Right lobe of liver (tissue), 6 donors: ENCODE data around the gene MBNL3. TPM values are rescaled to one million over a fixed set of nuclear protein-coding genes. Genes with fewer than 3 reads are reported as not detected.

Source experiments
- ATAC-seq, 4 donors: fragments of 200-7000 bp; cut with Tn5 transposase; one replicate each; pipeline ENCODE4 v1.9.1; 2020; ENCODE audit warnings: mild to moderate bottlenecking in 4 of 4, moderate library complexity in 4 of 4
- DNase-seq, 3 donors: peaks; one replicate each; pipeline ENCODE4 v3.0.0-alpha.2; 2020
- H3K27ac ChIP-seq, 3 donors: fragments of 200-600 bp; one replicate each; pipeline ENCODE4 v1.8.0; 2022
- H3K27me3 ChIP-seq, 2 donors: fragments of 200-600 bp; one replicate each; pipeline ENCODE4 v1.8.0; 2022
- H3K36me3 ChIP-seq, 4 donors: fragments of 200-600 bp; sonication (generic) in 1 of 4; one replicate each; pipeline versions ENCODE4 v1.5.1 to v1.8.0; 2017 to 2022; ENCODE audit warnings: control low read depth in 1 of 4
- H3K4me1 ChIP-seq, 4 donors: fragments of 200-600 bp; sonication (generic) in 1 of 4; one replicate each; pipeline versions ENCODE4 v1.5.1 to v1.8.0; 2017 to 2022; ENCODE audit warnings: control low read depth in 1 of 4
- H3K4me3 ChIP-seq, 3 donors: fragments of 200-600 bp; one replicate each; pipeline ENCODE4 v1.8.0; 2022
- H3K9me3 ChIP-seq, 4 donors: fragments of 200-600 bp; sonication (generic) in 1 of 4; one replicate each; pipeline versions ENCODE4 v1.5.1 to v1.8.0; 2017 to 2022; ENCODE audit warnings: control low read depth in 1 of 4
- CTCF ChIP-seq, 4 donors: fragments of 200-600 bp in 3 of 4; fragments of 450-650 bp in 1 of 4; IDR thresholded peaks; one replicate each; pipeline versions ENCODE4 v1.5.1 to v1.8.0; 2016 to 2022; ENCODE audit warnings: antibody characterized with exemption in 4 of 4, mild to moderate bottlenecking in 2 of 4
- POLR2A ChIP-seq: fragments of 450-650 bp; IDR thresholded peaks from one replicate; pipeline ENCODE4 v1.6.1; 2017; ENCODE audit warnings: antibody characterized with exemption, mild to moderate bottlenecking
- WGBS: methylation state at CpG from one replicate; pipeline ENCODE4 v1.1.6; 2018; ENCODE audit warnings: low coverage, low lambda C conversion rate; ENCODE audit not compliant: insufficient coverage; ENCODE audit errors: missing lambda C conversion rate; 5-methylcytosine and 5-hydroxymethylcytosine counted together
- intact Hi-C, 2 donors: fragments of 100-400 bp; cut with DNase I; formaldehyde crosslinking; loops; one replicate each; pipeline versions ENCODE4 v1.11.2 to v1.14.1; 2022
- total RNA-seq, 6 experiments: library from RNA; depleted of rRNA in 2 of 6; stranded (reverse); fragments of >200 nt in 2 of 6; fragmentation: NEBNext Ultra II Directional in 3 of 6; extraction: Animal tissue kit (Norgen Biotek cat#: 25700) in 3 of 6; gene quantifications; one replicate each; pipeline versions ENCODE4 v1.1.0 to v1.2.4, GENCODE V29; 2016 to 2023
- donor health status: DM: no; HTN: yes; CAD: no.
- donor health status: DM: no; HTN: no; CAD: no.
- donor health status: DM: no; HTN: no; CAD: no.
- donor health status: DM: no; HTN: yes; CAD: no.
- donor health status: DM: no; HTN: yes; CAD: no.

Gene MBNL3
- total RNA-seq, 6 experiments from 2014 or later = 53.3 to 164 (median 84.6) TPM

DNA sequence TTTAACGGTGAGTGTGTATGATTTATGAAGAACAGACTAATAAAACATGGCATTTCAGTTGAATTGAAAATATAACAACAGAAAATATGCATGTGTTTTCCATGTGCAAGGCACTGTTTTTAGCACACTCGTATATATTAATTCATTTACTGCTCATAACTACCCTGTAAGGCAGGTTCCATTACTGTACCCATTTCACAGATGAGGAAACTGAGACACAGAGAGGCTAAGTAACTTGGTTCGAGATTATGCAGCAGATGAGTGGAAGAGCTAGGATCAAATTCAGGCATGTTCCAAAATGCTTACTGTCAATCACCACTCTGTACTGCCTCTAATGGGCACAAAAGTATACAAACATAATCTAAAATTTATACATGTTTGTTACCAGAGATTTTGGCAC is 20.4 kb downstream of the MBNL3 start:
- DNase-seq = no peak
- Histone ChIP-seq H3K4me1 (no peaks in the 10 kb centered on the region), H3K36me3 (no peaks in the 10 kb centered on the region), H3K27ac (no peak overlapping the region), H3K4me3 (no peak overlapping the region), H3K27me3 (no peaks in the 10 kb centered on the region), H3K9me3 (no peaks in the 10 kb centered on the region)
- no peak for ATAC-seq
- TF ChIP-seq CTCF (IDR thresholded peaks at IDR 0.05) (no peak), POLR2A (no peak)
- intact Hi-C loops = no loop called here
- 65% methylated on average over 3 of the region's 3 CpGs for WGBS

DNA sequence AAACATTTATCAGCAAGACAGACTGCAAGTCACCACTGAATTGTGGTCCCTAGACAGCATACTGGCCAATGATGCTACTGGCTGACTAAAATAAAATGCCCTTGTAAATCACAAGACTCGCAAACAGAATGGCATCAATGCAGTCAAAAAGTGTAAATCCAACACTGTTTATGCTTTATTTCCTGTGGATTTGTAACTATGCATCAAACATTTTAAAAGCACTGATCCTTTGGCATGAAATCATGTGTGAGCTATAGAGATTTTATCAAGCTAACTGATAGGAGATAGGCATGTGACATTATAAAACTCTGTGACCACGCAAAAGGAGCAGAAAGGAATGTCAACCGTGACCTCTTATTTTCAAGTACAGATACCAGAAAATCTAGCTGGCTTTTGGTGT is 20.8 kb downstream of the MBNL3 start:
- intact Hi-C loops = no loop called here
- TF ChIP-seq POLR2A = no peak
- no peak overlapping the region for H3K4me3 ChIP-seq
- no peaks in the 10 kb centered on the region for H3K27me3 ChIP-seq
- 80% methylated on average over 3 of the region's 3 CpGs for WGBS
- ATAC-seq = no peak
- no peaks in the 10 kb centered on the region for H3K9me3 ChIP-seq
- no peak for DNase-seq
- H3K36me3 ChIP-seq = no peaks in the 10 kb centered on the region
- no peak overlapping the region for H3K27ac ChIP-seq
- H3K4me1 ChIP-seq = no peaks in the 10 kb centered on the region

GRCh38 chrX:132467026-132467425 is 21.8 kb downstream of the MBNL3 start:
- 51% methylated on average over 3 of the region's 3 CpGs for WGBS
- no peak for DNase-seq
- TF ChIP-seq CTCF (IDR thresholded peaks at IDR 0.05) = no peak
- TF ChIP-seq POLR2A = no peak
- no peak overlapping the region for H3K27ac ChIP-seq
- H3K9me3 ChIP-seq = no peaks in the 10 kb centered on the region
- no peak overlapping the region for H3K4me3 ChIP-seq
- H3K36me3 ChIP-seq = no peaks in the 10 kb centered on the region
- intact Hi-C loops = no loop called here
- H3K27me3 ChIP-seq = no peaks in the 10 kb centered on the region
- no peaks in the 10 kb centered on the region for H3K4me1 ChIP-seq
- no peak for ATAC-seq

GRCh38 chrX:132463411-132463810 is 25.4 kb downstream of the MBNL3 start:
- TF ChIP-seq POLR2A (no peak), CTCF (IDR thresholded peaks at IDR 0.05) (peak; percentile 42 to 67 (median 48))
- Histone ChIP-seq H3K27ac (no peak overlapping the region), H3K27me3 (no peaks in the 10 kb centered on the region), H3K9me3 (no peaks in the 10 kb centered on the region), H3K4me3 (no peak overlapping the region), H3K36me3 (no peaks in the 10 kb centered on the region), H3K4me1 (no peaks in the 10 kb centered on the region)
- DNase-seq (no peak), ATAC-seq (peak in 2 of 4 donors; percentile 46 to 56)
- intact Hi-C loops = no loop called here
- WGBS = 47% methylated on average over 8 of the region's 8 CpGs

DNA sequence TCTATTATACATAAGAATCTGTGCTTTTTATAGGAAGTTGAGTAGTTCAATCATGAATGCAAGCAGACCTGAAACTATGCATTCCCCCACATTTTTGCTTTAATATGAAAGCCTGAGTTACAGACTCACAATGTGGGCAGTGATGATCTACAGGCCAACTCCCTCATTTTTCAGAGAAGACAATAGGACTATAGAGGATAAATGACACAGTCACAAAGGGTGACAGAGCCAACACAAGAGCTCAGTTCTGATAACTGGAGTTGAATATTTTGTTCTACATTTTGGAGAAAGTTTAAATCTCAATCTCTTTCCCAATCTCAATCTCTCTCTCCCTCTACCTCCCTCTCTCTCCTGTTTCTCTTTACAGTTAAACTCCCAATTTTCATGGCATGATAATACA is 27.0 kb downstream of the MBNL3 start:
- intact Hi-C loops = no loop called here
- DNase-seq = no peak

More for the DNA sequence above, 27.0 kb downstream of the MBNL3 start:
- Histone ChIP-seq H3K27me3 (no peaks in the 10 kb centered on the region), H3K36me3 (no peaks in the 10 kb centered on the region), H3K4me3 (no peak overlapping the region), H3K9me3 (no peaks in the 10 kb centered on the region), H3K4me1 (no peaks in the 10 kb centered on the region), H3K27ac (no peak overlapping the region)
- ATAC-seq = no peak
- TF ChIP-seq POLR2A = no peak
- no peak for TF ChIP-seq CTCF (IDR thresholded peaks at IDR 0.05)
